Peyer's patch (tissue), 4 donors: ENCODE data around the gene ENPP7. TPM values are rescaled to one million over a fixed set of nuclear protein-coding genes. Genes with fewer than 3 reads are reported as not detected.

Experiments used
- DNase-seq, 3 donors: peaks; one replicate each; pipeline ENCODE4 v3.0.0-alpha.2; 2017 to 2019
- H3K27ac ChIP-seq, 4 donors: fragments of 200-600 bp; sonication (generic); one replicate each; pipeline ENCODE4 v1.5.1; 2016 to 2019
- H3K27me3 ChIP-seq, 2 donors: fragments of 200-600 bp; sonication (generic); one replicate each; pipeline ENCODE4 v1.5.1; 2019
- H3K36me3 ChIP-seq, 3 donors: fragments of 200-600 bp; sonication (generic); one replicate each; pipeline ENCODE4 v1.5.1; 2016 to 2019
- H3K4me1 ChIP-seq, 4 donors: fragments of 200-600 bp; sonication (generic); one replicate each; pipeline ENCODE4 v1.5.1; 2016 to 2019
- H3K4me3 ChIP-seq, 4 donors: fragments of 200-600 bp; sonication (generic); 1 replicate in 3 of 4; 2 replicates in 1 of 4; pipeline ENCODE4 v1.5.1; 2016 to 2019; ENCODE audit warnings: mild to moderate bottlenecking in 1 of 4
- H3K9me3 ChIP-seq, 4 donors: fragments of 200-600 bp; sonication (generic); one replicate each; pipeline ENCODE4 v1.5.1; 2016 to 2019; ENCODE audit warnings: mild to moderate bottlenecking in 1 of 4
- POLR2A ChIP-seq, 2 donors: fragments of 450-650 bp; IDR thresholded peaks; one replicate each; pipeline ENCODE4 v1.5.1; 2017; ENCODE audit warnings: antibody characterized with exemption in 2 of 2, mild to moderate bottlenecking in 2 of 2, moderate library complexity in 2 of 2
- total RNA-seq, 4 donors: library from RNA; depleted of rRNA; stranded (reverse); fragments of >200 nt; gene quantifications; one replicate each; pipeline ENCODE4 v1.1.0, GENCODE V29; 2016
- TF ChIP-seq, protein P1 (sequence below), 6 experiments: fragments of 450-650 bp in 4 of 6; fragments of 200-600 bp in 2 of 6; sonication (generic) in 1 of 6; IDR thresholded peaks; one replicate each; pipeline ENCODE4 v1.5.1; 2017 to 2019; ENCODE audit warnings: antibody characterized with exemption in 6 of 6, mild to moderate bottlenecking in 3 of 6, moderate library complexity in 1 of 6

The ENPP7 gene
- total RNA-seq, 4 donors from 2014 or later = 17.2 to 27.3 (median 22.5) TPM; not detected in 1

DNA sequence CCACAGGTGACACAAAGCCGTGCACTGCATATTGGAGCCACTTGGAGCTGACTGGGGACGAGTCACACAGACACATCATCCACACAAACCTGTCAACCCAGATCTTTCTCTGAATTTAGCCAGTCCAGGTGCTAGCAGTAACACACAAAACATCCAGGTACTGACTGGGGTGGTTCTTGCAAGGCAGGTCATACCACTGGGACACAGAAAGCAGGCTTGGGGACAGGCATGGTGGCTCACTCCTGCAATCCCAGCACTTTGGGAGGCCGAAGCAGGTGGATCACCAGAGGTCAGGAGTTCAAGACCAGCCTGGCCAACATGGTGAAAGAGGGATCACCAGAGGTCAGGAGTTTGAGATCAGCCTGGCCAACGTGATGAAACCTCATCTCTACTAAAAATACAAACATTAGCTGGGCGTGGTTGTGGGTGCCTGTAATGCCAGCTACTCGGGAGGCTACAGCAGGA, 14.9 kb downstream of the ENPP7 start:
- TF ChIP-seq, protein P1, sequence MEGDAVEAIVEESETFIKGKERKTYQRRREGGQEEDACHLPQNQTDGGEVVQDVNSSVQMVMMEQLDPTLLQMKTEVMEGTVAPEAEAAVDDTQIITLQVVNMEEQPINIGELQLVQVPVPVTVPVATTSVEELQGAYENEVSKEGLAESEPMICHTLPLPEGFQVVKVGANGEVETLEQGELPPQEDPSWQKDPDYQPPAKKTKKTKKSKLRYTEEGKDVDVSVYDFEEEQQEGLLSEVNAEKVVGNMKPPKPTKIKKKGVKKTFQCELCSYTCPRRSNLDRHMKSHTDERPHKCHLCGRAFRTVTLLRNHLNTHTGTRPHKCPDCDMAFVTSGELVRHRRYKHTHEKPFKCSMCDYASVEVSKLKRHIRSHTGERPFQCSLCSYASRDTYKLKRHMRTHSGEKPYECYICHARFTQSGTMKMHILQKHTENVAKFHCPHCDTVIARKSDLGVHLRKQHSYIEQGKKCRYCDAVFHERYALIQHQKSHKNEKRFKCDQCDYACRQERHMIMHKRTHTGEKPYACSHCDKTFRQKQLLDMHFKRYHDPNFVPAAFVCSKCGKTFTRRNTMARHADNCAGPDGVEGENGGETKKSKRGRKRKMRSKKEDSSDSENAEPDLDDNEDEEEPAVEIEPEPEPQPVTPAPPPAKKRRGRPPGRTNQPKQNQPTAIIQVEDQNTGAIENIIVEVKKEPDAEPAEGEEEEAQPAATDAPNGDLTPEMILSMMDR (IDR thresholded peaks at IDR 0.05) = no peak
- TF ChIP-seq POLR2A (IDR thresholded peaks at IDR 0.05) = no peak
- no peak for DNase-seq
- H3K27ac ChIP-seq = no peak overlapping the region
- peaks cover 0 to 27% (median 6%) of the 10 kb centered on the region in 4 donors for H3K4me1 ChIP-seq
- no peak overlapping the region for H3K4me3 ChIP-seq
- no peaks in the 10 kb centered on the region for H3K36me3 ChIP-seq
- H3K27me3 ChIP-seq = peaks cover 0 to 31% of the 10 kb centered on the region in 2 donors
- H3K9me3 ChIP-seq = no peaks in the 10 kb centered on the region

- H3K4me1 ChIP-seq = peaks cover 0 to 21% (median 1%) of the 10 kb centered on the region in 4 donors
- no peak for DNase-seq
- H3K36me3 ChIP-seq = no peaks in the 10 kb centered on the region
- H3K9me3 ChIP-seq = no peaks in the 10 kb centered on the region
- H3K27ac ChIP-seq = no peak overlapping the region
- no peak for TF ChIP-seq POLR2A (IDR thresholded peaks at IDR 0.05)
- TF ChIP-seq, protein P1 (IDR thresholded peaks at IDR 0.05) = no peak
- peaks cover 0 to 35% of the 10 kb centered on the region in 2 donors for H3K27me3 ChIP-seq
- H3K4me3 ChIP-seq = no peak overlapping the region
These were observed 16.3 kb downstream of the ENPP7 start for GRCh38 chr17:79746889-79747507.

DNA sequence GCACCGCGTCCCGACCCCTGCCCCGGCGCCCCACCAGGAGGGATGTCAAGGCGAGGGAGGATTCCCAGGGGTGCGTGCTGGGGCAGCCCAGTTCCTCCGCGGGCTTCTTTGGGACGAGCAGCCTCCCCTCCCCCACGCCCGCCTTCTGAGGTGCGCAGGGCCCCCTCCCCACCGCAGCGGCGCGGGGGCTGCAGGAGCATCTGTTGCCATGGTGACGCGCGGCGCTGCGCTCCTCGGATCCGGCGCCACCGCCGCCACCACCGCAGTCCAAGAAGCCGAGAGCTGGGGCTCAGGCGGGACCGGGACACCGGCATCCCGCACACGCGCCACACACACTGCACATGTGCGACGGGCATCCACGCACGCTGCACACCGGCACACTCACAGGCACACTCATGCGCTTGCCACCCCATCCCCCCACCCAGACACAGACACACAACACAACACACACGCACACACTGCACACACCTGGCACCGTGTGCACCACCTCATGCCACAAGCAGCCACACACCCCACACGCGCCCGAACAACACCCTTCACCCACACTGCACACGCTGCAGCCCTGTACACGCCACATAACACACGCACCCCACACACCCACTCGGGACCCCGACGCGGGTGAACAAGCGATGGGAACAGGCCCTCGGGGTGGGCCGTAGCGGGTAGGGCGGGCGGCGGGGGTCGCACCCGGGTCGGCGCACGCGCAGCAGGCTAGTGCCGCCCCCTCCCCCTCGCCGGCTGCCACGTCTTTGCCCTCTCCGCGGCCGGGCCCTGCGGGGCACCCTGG, 17.0 kb downstream of the ENPP7 start:
- H3K27ac ChIP-seq = no peak overlapping the region
- H3K27me3 ChIP-seq = peaks cover 0 to 35% of the 10 kb centered on the region in 2 donors
- no peaks in the 10 kb centered on the region for H3K36me3 ChIP-seq
- peaks cover 0 to 14% (median 0%) of the 10 kb centered on the region in 4 donors for H3K4me1 ChIP-seq
- H3K9me3 ChIP-seq = no peaks in the 10 kb centered on the region
- H3K4me3 ChIP-seq = no peak overlapping the region
- DNase-seq = no peak
- TF ChIP-seq, protein P1 (IDR thresholded peaks at IDR 0.05) = no peak
- TF ChIP-seq POLR2A (IDR thresholded peaks at IDR 0.05) = no peak

GRCh38 chr17:79748295-79749099, 17.8 kb downstream of the ENPP7 start:
- H3K9me3 ChIP-seq = no peaks in the 10 kb centered on the region
- H3K4me1 ChIP-seq = peaks cover 0 to 13% (median 0%) of the 10 kb centered on the region in 4 donors
- H3K4me3 ChIP-seq = no peak overlapping the region
- H3K36me3 ChIP-seq = no peaks in the 10 kb centered on the region
- no peak for DNase-seq
- TF ChIP-seq, protein P1 (IDR thresholded peaks at IDR 0.05) = no peak
- TF ChIP-seq POLR2A (IDR thresholded peaks at IDR 0.05) = no peak
- no peak overlapping the region for H3K27ac ChIP-seq
- peaks cover 0 to 35% of the 10 kb centered on the region in 2 donors for H3K27me3 ChIP-seq

DNA sequence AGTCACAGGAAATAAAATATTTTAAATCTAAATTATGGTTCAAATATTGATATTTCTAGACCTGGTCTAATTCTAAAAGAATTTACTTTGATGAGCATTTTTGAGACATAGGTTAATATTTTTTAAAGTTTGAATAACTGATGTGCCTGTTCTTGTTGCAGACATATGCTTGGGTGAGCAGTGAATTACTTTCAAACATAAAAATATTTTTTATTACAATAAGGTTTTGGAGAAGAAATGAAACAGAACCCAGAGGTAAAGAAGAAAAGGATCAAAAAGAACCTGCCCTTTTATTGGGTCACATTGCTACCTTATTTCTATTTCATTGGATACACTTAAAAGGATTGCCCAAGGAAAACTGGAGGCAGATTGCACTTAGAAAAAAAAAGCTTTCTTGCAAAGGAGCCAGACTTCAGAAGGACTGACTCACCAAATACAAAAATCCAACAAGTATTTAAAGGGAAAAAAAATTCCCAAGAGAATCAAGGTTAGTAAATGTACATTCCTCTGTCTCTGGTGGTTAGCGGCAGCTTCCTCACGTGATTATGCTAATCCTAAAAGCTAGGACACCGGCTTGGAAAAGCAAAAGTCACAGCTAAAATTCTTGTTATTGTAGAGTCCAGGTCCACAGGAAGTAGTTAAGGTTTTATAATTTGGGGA, 18.5 kb downstream of the ENPP7 start:
- H3K27ac ChIP-seq = no peak overlapping the region
- TF ChIP-seq, protein P1 (IDR thresholded peaks at IDR 0.05) = no peak
- H3K27me3 ChIP-seq = peaks cover 0 to 35% of the 10 kb centered on the region in 2 donors

More for the DNA sequence above, 18.5 kb downstream of the ENPP7 start:
- no peaks in the 10 kb centered on the region for H3K9me3 ChIP-seq
- H3K36me3 ChIP-seq = no peaks in the 10 kb centered on the region
- no peak overlapping the region for H3K4me3 ChIP-seq
- DNase-seq = no peak
- H3K4me1 ChIP-seq = peaks cover 0 to 13% (median 0%) of the 10 kb centered on the region in 4 donors
